ENCODE results near the gene PIGC.
A peak's percentile ranks its signal among the peaks of the same experiment; 100 is the strongest.

Gene PIGC

GRCh38 chr1:172397221-172397620, 46.6 kb downstream of the PIGC start:
- DNase-seq, result peak; percentile 42

GRCh38 chr1:172395576-172395975, 48.3 kb downstream of the PIGC start:
- no peak for DNase-seq

GRCh38 chr1:172394811-172395210, 49.1 kb downstream of the PIGC start:
- DNase-seq, result peak; percentile 16

GRCh38 chr1:172394141-172394751, 49.6 kb downstream of the PIGC start:
- DNase-seq, result peak; percentile 87

GRCh38 chr1:172393354-172393753, 50.5 kb downstream of the PIGC start:
- DNase-seq, result no peak

- no peak for DNase-seq
Observed at GRCh38 chr1:172391976-172392375, 51.9 kb downstream of the PIGC start.
